Natural killer cell (primary cell): ENCODE measurements around the gene PIGU. TPM values are rescaled to one million over a fixed set of nuclear protein-coding genes. Genes with fewer than 3 reads are reported as not detected.

Experiments used
- ATAC-seq, 3 donors: fragments of 150-1000 bp in 2 of 3; fragments of 200-7000 bp in 1 of 3; cut with Tn5 transposase; 1 replicate in 1 of 3; 2 replicates in 2 of 3; pipeline ENCODE4 v1.10.0; 2021; ENCODE audit warnings: mild to moderate bottlenecking in 2 of 3, moderate library complexity in 2 of 3
- DNase-seq, 2 donors: peaks; one replicate each; pipeline versions ENCODE4 v3.0.0 to v3.0.0-alpha.2; 2013 to 2021; ENCODE audit warnings: mixed read lengths in 1 of 2
- H3K27ac ChIP-seq: one replicate; pipeline ENCODE4 v1.5.1; 2013; ENCODE audit warnings: mild to moderate bottlenecking, low read length
- H3K27me3 ChIP-seq: one replicate; pipeline ENCODE4 v1.6.1; 2013; ENCODE audit warnings: low read length; ENCODE audit not compliant: control insufficient read depth, insufficient read depth
- H3K36me3 ChIP-seq: one replicate; pipeline ENCODE4 v1.6.1; 2013; ENCODE audit warnings: low read length; ENCODE audit not compliant: control insufficient read depth, insufficient read depth
- H3K4me1 ChIP-seq: one replicate; pipeline ENCODE4 v1.6.1; 2013; ENCODE audit warnings: low read length; ENCODE audit not compliant: control insufficient read depth, insufficient read depth
- H3K4me3 ChIP-seq: one replicate; pipeline ENCODE4 v1.5.1; 2013; ENCODE audit warnings: low read length
- H3K9me3 ChIP-seq: one replicate; pipeline ENCODE4 v1.6.1; 2013; ENCODE audit warnings: low read length; ENCODE audit not compliant: control insufficient read depth, insufficient read depth
- H3K27ac Mint-ChIP-seq, 2 donors: one replicate each; pipeline ENCODE4 v1.8.0; 2022; ENCODE audit warnings: mild to moderate bottlenecking in 2 of 2, mixed read lengths in 2 of 2, moderate library complexity in 1 of 2
- H3K27me3 Mint-ChIP-seq, 2 donors: one replicate each; pipeline ENCODE4 v1.8.0; 2022; ENCODE audit warnings: low read depth in 2 of 2, mixed read lengths in 2 of 2
- H3K36me3 Mint-ChIP-seq: one replicate; pipeline ENCODE4 v1.8.0; 2022; ENCODE audit warnings: mixed read lengths
- H3K4me1 Mint-ChIP-seq, 2 donors: one replicate each; pipeline ENCODE4 v1.8.0; 2022; ENCODE audit warnings: mixed read lengths in 2 of 2
- H3K4me3 Mint-ChIP-seq: one replicate; pipeline ENCODE4 v1.8.0; 2022; ENCODE audit warnings: mild to moderate bottlenecking, moderate library complexity, mixed read lengths
- H3K9me3 Mint-ChIP-seq, 2 donors: one replicate each; pipeline ENCODE4 v1.8.0; 2022; ENCODE audit warnings: mixed read lengths in 2 of 2
- CTCF ChIP-seq: fragments of 200-600 bp; IDR thresholded peaks from one replicate; pipeline ENCODE4 v1.8.0; 2022; ENCODE audit warnings: antibody characterized with exemption
- WGBS: methylation state at CpG from one replicate; pipeline ENCODE4 v1.1.7; 2013; ENCODE audit warnings: missing lambda C conversion rate; ENCODE audit not compliant: insufficient coverage; 5-methylcytosine and 5-hydroxymethylcytosine counted together
- intact Hi-C: fragments of 100-400 bp; cut with micrococcal nuclease; formaldehyde crosslinking; loops from one replicate; pipeline ENCODE4 v1.14.2; 2022
- total RNA-seq, 4 donors: library from RNA; stranded (reverse); fragments of 120-200 nt in 1 of 4; gene quantifications; one replicate each; pipeline versions ENCODE4 v1.2.3 to v1.2.4, GENCODE V29; 2013 to 2022

PIGU gene
- total RNA-seq, 3 donors from 2014 or later (not counting 1 experiment from before 2014, with no cell fraction given), result 7.0 to 11.1 (median 8.2) TPM

GRCh38 chr20:34538671-34539123, 138.2 kb downstream of the PIGU start:
- H3K4me3 Mint-ChIP-seq, result no peak overlapping the region
- H3K4me3 ChIP-seq, result no peak overlapping the region
- DNase-seq (peak; percentile 32 to 73), ATAC-seq (peak; percentile 46 to 64 (median 64))
- H3K36me3 ChIP-seq, result peaks cover 50% of the 10 kb centered on the region
- H3K27me3 ChIP-seq, result no peaks in the 10 kb centered on the region
- peaks cover 7 to 15% of the 10 kb centered on the region in 2 donors for H3K4me1 Mint-ChIP-seq
- H3K9me3 ChIP-seq, result no peaks in the 10 kb centered on the region
- WGBS, result 60% methylated on average over 5 of the region's 5 CpGs
- peak overlapping the region in 1 of 2 donors; percentile 65 for H3K27ac Mint-ChIP-seq
- H3K9me3 Mint-ChIP-seq, result no peaks in the 10 kb centered on the region
- peaks cover 16% of the 10 kb centered on the region for H3K4me1 ChIP-seq
- H3K27ac ChIP-seq, result no peak overlapping the region
- peaks cover 9% of the 10 kb centered on the region for H3K36me3 Mint-ChIP-seq
- peak; percentile 70 for TF ChIP-seq CTCF
- no peaks in the 10 kb centered on the region for H3K27me3 Mint-ChIP-seq
- intact Hi-C loops, result loop anchor here (1.0 to 10.0 kb wide), 2 partner anchors 166 to 231 kb away; partner anchors contain the start of gene TP53INP2

GRCh38 chr20:34537651-34538050, 139.2 kb downstream of the PIGU start:
- Histone ChIP-seq H3K9me3 (no peaks in the 10 kb centered on the region), H3K4me1 (peaks cover 16% of the 10 kb centered on the region), H3K27ac (no peak overlapping the region), H3K4me3 (no peak overlapping the region), H3K36me3 (peaks cover 55% of the 10 kb centered on the region), H3K27me3 (no peaks in the 10 kb centered on the region)
- 82% methylated on average over 8 of the region's 8 CpGs for WGBS
- ATAC-seq (no peak), DNase-seq (no peak)
- intact Hi-C loops, result loop anchor here (1.0 to 10.0 kb wide), 2 partner anchors 167 to 232 kb away; partner anchors contain the start of gene TP53INP2
- H3K9me3 Mint-ChIP-seq, result no peaks in the 10 kb centered on the region
- no peak overlapping the region for H3K4me3 Mint-ChIP-seq
- no peaks in the 10 kb centered on the region for H3K27me3 Mint-ChIP-seq
- H3K36me3 Mint-ChIP-seq, result peaks cover 9% of the 10 kb centered on the region
- no peak overlapping the region for H3K27ac Mint-ChIP-seq
- no peak for TF ChIP-seq CTCF
- H3K4me1 Mint-ChIP-seq, result peaks cover 7 to 15% of the 10 kb centered on the region in 2 donors

GRCh38 chr20:34536798-34537394, 140.0 kb downstream of the PIGU start:
- Mint-ChIP-seq H3K27ac (no peak overlapping the region), H3K27me3 (no peaks in the 10 kb centered on the region), H3K4me1 (peaks cover 7 to 15% of the 10 kb centered on the region in 2 donors), H3K9me3 (no peaks in the 10 kb centered on the region), H3K36me3 (peaks cover 9% of the 10 kb centered on the region), H3K4me3 (no peak overlapping the region)
- 92% methylated on average over 10 of the region's 10 CpGs for WGBS
- Histone ChIP-seq H3K27me3 (no peaks in the 10 kb centered on the region), H3K36me3 (peaks cover 59% of the 10 kb centered on the region), H3K9me3 (no peaks in the 10 kb centered on the region), H3K4me3 (no peak overlapping the region), H3K27ac (no peak overlapping the region), H3K4me1 (peaks cover 16% of the 10 kb centered on the region)
- DNase-seq, result peak in 1 of 2 donors; percentile 61
- intact Hi-C loops, result loop anchor here (10.0 kb wide), 1 partner anchor 168 kb away; the partner anchor contains the start of gene TP53INP2
- no peak for TF ChIP-seq CTCF
- peak in 2 of 3 donors; percentile 34 to 45 for ATAC-seq
